ENCODE results near the gene COX8C. TPM values are rescaled to one million over a fixed set of nuclear protein-coding genes. Genes with fewer than 3 reads are reported as not detected.

COX8C gene
- total RNA-seq, 1 experiment from 2014 or later: not detected

DNA sequence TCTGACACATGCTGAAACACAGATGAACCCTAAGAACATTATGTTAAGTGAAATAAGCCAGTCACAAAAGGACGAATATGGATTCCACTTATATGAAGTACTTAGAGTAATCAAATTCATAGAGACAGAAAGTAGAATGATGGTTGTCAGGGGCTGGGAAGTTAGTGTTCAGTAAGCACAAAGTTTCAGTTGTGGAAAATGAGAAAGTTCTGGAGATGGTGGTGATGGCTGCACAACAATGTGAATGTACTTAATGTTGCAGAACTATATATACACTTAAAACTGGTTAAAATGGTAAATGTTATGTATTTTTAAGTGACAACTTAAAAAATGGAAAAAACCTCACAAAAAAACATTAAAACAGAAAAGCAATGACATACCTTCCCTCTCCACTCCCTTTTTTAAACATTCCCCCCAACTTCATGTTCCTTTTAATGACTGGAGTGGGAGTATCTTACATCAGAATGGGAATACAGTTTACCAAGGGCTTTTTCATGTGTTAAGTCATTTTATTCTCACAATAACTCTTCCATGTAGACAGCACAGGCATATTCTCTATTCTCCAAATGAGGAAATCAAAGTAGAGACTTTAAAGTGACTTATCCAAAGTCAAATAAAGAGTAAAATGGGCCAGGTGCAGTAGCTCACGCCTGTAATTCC lies 38.2 kb upstream of the COX8C start:
- TF ChIP-seq TCF7L2 (IDR thresholded peaks at IDR 0.05; ENCODE audit: borderline replicate concordance, extremely low read depth, insufficient read depth, insufficient read length) (no peak), POLR2A (IDR thresholded peaks at IDR 0.05; ENCODE audit: borderline replicate concordance, extremely low read depth, insufficient read depth, insufficient read length) (no peak), YY1 (IDR thresholded peaks at IDR 0.05; ENCODE audit: extremely low read depth, insufficient replicate concordance, low read depth, low read length) (no peak), RAD21 (IDR thresholded peaks at IDR 0.05; ENCODE audit: low read depth) (no peak), ZFX (IDR thresholded peaks at IDR 0.05) (no peak), FOSL1 (IDR thresholded peaks at IDR 0.05; ENCODE audit: low read depth) (no peak), CBX3 (IDR thresholded peaks at IDR 0.05; ENCODE audit: low read depth) (no peak), CEBPB (IDR thresholded peaks at IDR 0.05; ENCODE audit: low read depth) (no peak), SP1 (IDR thresholded peaks at IDR 0.05; ENCODE audit: low read depth) (no peak), EZH2 (IDR thresholded peaks at IDR 0.05) (no peak), EGR1 (IDR thresholded peaks at IDR 0.05; ENCODE audit: low read depth) (no peak)
- TF ChIP-seq, protein P1, sequence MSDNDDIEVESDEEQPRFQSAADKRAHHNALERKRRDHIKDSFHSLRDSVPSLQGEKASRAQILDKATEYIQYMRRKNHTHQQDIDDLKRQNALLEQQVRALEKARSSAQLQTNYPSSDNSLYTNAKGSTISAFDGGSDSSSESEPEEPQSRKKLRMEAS (IDR thresholded peaks at IDR 0.05): no peak
- Histone ChIP-seq H3K4me3 (replicated peaks in 1 of 2; ENCODE audit: low read depth in 1 of 2, low read length in 2 of 2) (no peak overlapping the region), H3K9ac (ENCODE audit: low read length) (no peak overlapping the region), H3K9me3 (ENCODE audit: control insufficient read depth in 1 of 2, insufficient read depth in 1 of 2, low read depth in 1 of 2, low read length in 2 of 2) (no peaks in the 10 kb centered on the region), H3K36me3 (ENCODE audit: control insufficient read depth in 1 of 2, insufficient read depth in 2 of 2, low read length in 2 of 2) (no peaks in the 10 kb centered on the region), H2AFZ (ENCODE audit: low read depth, low read length, poor library complexity, severe bottlenecking) (no peak overlapping the region), H3K27me3 (ENCODE audit: insufficient read depth, low read length) (no peaks in the 10 kb centered on the region), H3K27ac (ENCODE audit: low read depth, low read length) (no peak overlapping the region), H3K4me2 (ENCODE audit: low read length) (no peak overlapping the region), H4K20me1 (ENCODE audit: insufficient read depth) (peaks cover 8% of the 10 kb centered on the region; the same call in 1 of the 2 replicates), H3K79me2 (ENCODE audit: insufficient read depth, low read length) (peaks cover 90% of the 10 kb centered on the region), H3K4me1 (ENCODE audit: control insufficient read depth in 1 of 2, insufficient read depth in 2 of 2, low read length in 2 of 2) (peaks cover 3 to 5% of the 10 kb centered on the region in 2 experiments; a peak in 3 of 4 replicates), H3K9me2 (ENCODE audit: insufficient read depth) (no peaks in the 10 kb centered on the region)
- CTCF ChIA-PET: no interaction called here
- ATAC-seq (no peak), DNase-seq (ENCODE audit: low read depth, low spot score) (no peak)
- intact Hi-C loops (cut with micrococcal nuclease): no loop called here
- BruUV-seq (replicated peaks): no TSS peak
- POLR2A ChIA-PET: no interaction called here
- RAD21 ChIA-PET (ENCODE audit: low non-redundant PET in 1 of 2, low total read pairs in 2 of 2, uncharacterized antibody in 2 of 2, unreplicated experiment in 2 of 2): no interaction called here
